CD4-positive, alpha-beta T cell (primary cell): ENCODE data around the gene HYAL1. TPM values are rescaled to one million over a fixed set of nuclear protein-coding genes. Genes with fewer than 3 reads are reported as not detected.

ENCODE experiments used
- ATAC-seq: fragments of 200-7000 bp; cut with Tn5 transposase; one replicate; pipeline ENCODE4 v1.10.0; 2022; ENCODE audit warnings: mild to moderate bottlenecking; ENCODE audit not compliant: poor library complexity
- CTCF ChIA-PET: fragments of 350-600 bp; sonication (Branson Sonifier 250); formaldehyde crosslinking; loops from one replicate; lab custom pipeline; 2021; ENCODE audit warnings: antibody characterized with exemption, inconsistent platforms; lab: Charles Lee
- POLR2A ChIA-PET: fragments of 350-600 bp; sonication (Branson Sonifier 250); formaldehyde crosslinking; loops from one replicate; lab custom pipeline; 2021; ENCODE audit warnings: antibody characterized with exemption, inconsistent platforms; lab: Charles Lee
- DNase-seq, 14 experiments: peaks; one replicate each; pipeline ENCODE4 v3.0.0-alpha.2; 2013 to 2020; ENCODE audit warnings: mixed read lengths in 2 of 14
- H3K27ac ChIP-seq, 2 donors: one replicate each; pipeline versions ENCODE4 v1.5.1 to v1.7.0; 2013; ENCODE audit warnings: low read length in 2 of 2, low read depth in 1 of 2, mild to moderate bottlenecking in 1 of 2
- H3K27me3 ChIP-seq, 2 experiments: 1 replicate in 1 of 2; 2 replicates in 1 of 2; pipeline versions ENCODE4 v1.6.1 to v1.7.0; 2013; ENCODE audit warnings: low read length in 2 of 2, control low read depth in 1 of 2, mild to moderate bottlenecking in 1 of 2, moderate library complexity in 1 of 2; ENCODE audit not compliant: insufficient read depth in 2 of 2, control insufficient read depth in 1 of 2
- H3K36me3 ChIP-seq: one replicate; pipeline ENCODE4 v1.6.1; 2013; ENCODE audit warnings: low read length, control low read depth; ENCODE audit not compliant: insufficient read depth
- H3K4me1 ChIP-seq: one replicate; pipeline ENCODE4 v1.6.1; 2013; ENCODE audit warnings: low read length, control low read depth; ENCODE audit not compliant: insufficient read depth
- H3K4me3 ChIP-seq: one replicate; pipeline ENCODE4 v1.5.1; 2013; ENCODE audit warnings: mild to moderate bottlenecking, low read length, moderate library complexity
- H3K9me3 ChIP-seq, 2 experiments: 1 replicate in 1 of 2; 2 replicates in 1 of 2; pipeline versions ENCODE4 v1.6.1 to v1.7.0; 2013; ENCODE audit warnings: low read length in 2 of 2, mild to moderate bottlenecking in 2 of 2, control low read depth in 1 of 2, moderate library complexity in 1 of 2; ENCODE audit not compliant: control insufficient read depth in 1 of 2, insufficient read depth in 1 of 2
- H3K27ac Mint-ChIP-seq: one replicate; pipeline ENCODE4 v1.8.0; 2020; ENCODE audit warnings: mixed read lengths
- H3K27me3 Mint-ChIP-seq: one replicate; pipeline ENCODE4 v1.8.0; 2021; ENCODE audit warnings: mixed read lengths
- H3K36me3 Mint-ChIP-seq: one replicate; pipeline ENCODE4 v1.8.0; 2021; ENCODE audit warnings: low read depth, mixed read lengths
- H3K4me1 Mint-ChIP-seq: one replicate; pipeline ENCODE4 v1.8.0; 2021; ENCODE audit warnings: low read depth, mixed read lengths
- H3K4me3 Mint-ChIP-seq: one replicate; pipeline ENCODE4 v1.8.0; 2020; ENCODE audit warnings: mild to moderate bottlenecking, mixed read lengths
- H3K9me3 Mint-ChIP-seq: one replicate; pipeline ENCODE4 v1.8.0; 2020; ENCODE audit warnings: mixed read lengths
- intact Hi-C, 2 experiments: fragments of 100-400 bp; cut with DNase I in 1 of 2; cut with micrococcal nuclease in 1 of 2; formaldehyde crosslinking; loops; one replicate each; pipeline versions ENCODE4 v1.15.1 to v1.9.0; 2023 to 2025; cut with DNase I, micrococcal nuclease
- total RNA-seq, 174 experiments: library from RNA in 2 of 174; stranded (reverse) in 2 of 174; gene quantifications; one replicate each; pipeline ENCODE4 v1.2.3 and lab custom pipeline; 2021 to 2026
- TF ChIP-seq, protein P1 (sequence below): fragments of 200-600 bp; IDR thresholded peaks from one replicate; pipeline ENCODE4 v1.8.0; 2022; ENCODE audit warnings: antibody characterized with exemption, mild to moderate bottlenecking

HYAL1 gene
- total RNA-seq, 2 experiments from 2014 or later, result 0.38 TPM; not detected in 1

DNA sequence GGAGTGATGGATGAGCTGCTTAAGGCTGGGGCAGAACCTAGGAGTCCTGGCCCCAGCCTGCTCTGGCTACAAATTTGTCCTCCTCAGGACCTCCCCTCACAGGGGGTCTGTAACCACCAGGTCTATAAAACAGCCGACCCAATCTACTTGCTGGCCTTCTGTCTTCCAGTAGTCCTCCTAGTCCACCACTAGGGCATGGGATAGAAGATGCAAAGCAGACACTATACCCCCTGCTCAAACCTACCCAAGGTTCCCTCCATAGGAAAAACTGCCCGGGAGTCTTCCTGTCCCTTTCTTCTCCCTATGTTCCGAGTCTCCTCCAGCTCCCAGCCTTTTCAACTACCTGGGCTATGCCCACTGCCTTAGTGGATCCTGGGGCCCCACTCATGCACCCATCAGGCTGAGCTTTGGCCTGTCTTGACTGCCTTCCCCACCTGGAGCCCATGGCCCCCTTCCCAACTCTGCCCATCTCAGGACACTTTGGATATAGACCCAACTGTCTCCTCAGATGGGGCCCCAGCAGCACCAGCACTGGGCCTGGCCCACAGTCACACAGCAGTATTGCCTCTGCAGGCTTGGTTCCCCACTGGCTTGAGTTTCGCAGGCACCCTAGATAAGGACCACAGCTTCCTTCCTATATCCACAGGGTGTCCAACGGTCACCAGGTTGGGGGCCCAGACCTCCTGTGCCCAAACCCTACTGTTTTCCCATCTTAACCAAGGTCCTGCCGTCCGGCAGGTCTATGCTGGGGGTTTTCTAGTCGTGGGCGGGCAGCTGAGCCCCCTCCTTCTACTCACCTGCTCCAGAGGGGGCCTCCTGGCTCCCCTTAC, 5.3 kb downstream of the HYAL1 start:
- Histone ChIP-seq H3K4me1 (peaks cover 31% of the 10 kb centered on the region), H3K9me3 (no peaks in the 10 kb centered on the region), H3K27me3 (no peaks in the 10 kb centered on the region), H3K4me3 (peak overlapping the region; percentile 82), H3K27ac (peak overlapping the region; percentile 89 to 94), H3K36me3 (no peaks in the 10 kb centered on the region)
- no peaks in the 10 kb centered on the region for H3K27me3 Mint-ChIP-seq
- H3K4me1 Mint-ChIP-seq, result peaks cover 32% of the 10 kb centered on the region
- peak overlapping the region; percentile 99 for H3K27ac Mint-ChIP-seq
- TF ChIP-seq, protein P1, sequence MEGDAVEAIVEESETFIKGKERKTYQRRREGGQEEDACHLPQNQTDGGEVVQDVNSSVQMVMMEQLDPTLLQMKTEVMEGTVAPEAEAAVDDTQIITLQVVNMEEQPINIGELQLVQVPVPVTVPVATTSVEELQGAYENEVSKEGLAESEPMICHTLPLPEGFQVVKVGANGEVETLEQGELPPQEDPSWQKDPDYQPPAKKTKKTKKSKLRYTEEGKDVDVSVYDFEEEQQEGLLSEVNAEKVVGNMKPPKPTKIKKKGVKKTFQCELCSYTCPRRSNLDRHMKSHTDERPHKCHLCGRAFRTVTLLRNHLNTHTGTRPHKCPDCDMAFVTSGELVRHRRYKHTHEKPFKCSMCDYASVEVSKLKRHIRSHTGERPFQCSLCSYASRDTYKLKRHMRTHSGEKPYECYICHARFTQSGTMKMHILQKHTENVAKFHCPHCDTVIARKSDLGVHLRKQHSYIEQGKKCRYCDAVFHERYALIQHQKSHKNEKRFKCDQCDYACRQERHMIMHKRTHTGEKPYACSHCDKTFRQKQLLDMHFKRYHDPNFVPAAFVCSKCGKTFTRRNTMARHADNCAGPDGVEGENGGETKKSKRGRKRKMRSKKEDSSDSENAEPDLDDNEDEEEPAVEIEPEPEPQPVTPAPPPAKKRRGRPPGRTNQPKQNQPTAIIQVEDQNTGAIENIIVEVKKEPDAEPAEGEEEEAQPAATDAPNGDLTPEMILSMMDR, result no peak
- no peak for ATAC-seq
- ChIA-PET CTCF (interaction anchor here (0.8 to 2.9 kb wide), 8 partner anchors 23 to 104 kb away, joined by 3 to 18 read pairs (median 6); no protein-coding TSS in a partner anchor), POLR2A (interaction anchor here (1.2 to 3.4 kb wide), 12 partner anchors 14 to 103 kb away, joined by 4 to 54 read pairs (median 10); partner anchors contain the start of genes CYB561D2, GNAI2, NPRL2 and RASSF1)
- intact Hi-C loops, result loop anchor here (1.0 to 5.0 kb wide), 6 partner anchors 23 to 886 kb away; partner anchors contain the start of genes GNAI2 (in 1 of the 2), RHOA (in 1 of the 2), TCTA (in 1 of the 2) and TMEM115 (in 1 of the 2)
- H3K4me3 Mint-ChIP-seq, result peak overlapping the region; percentile 99
- H3K36me3 Mint-ChIP-seq, result peaks cover 7% of the 10 kb centered on the region
- DNase-seq, result peak in 1 of 14 experiments; percentile 24
- no peaks in the 10 kb centered on the region for H3K9me3 Mint-ChIP-seq

DNA sequence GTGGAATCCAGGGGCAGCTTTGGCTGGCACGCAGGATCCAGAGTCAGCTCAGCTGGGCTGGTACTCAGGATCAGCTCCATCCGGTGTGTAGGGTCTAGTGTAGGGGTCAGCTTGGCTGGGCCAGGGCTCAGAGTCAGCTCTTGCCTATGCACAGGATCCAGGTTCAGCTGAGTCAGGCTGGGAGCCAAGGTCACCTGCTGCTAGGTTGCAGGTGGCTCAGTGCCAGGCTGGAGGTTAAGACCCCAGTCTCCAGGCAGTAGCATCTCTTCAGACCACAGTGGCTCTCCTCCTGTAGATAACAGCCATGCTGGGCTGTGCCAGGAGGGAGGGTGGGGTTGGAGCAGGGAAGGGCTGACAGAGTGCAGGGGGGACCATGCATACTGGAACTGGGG, 6.0 kb downstream of the HYAL1 start:
- POLR2A ChIA-PET, result interaction anchor here (2.9 to 3.4 kb wide), 2 partner anchors 23 to 54 kb away, joined by 25 to 42 read pairs; partner anchors contain the start of genes CYB561D2 and NPRL2
- no peaks in the 10 kb centered on the region for H3K9me3 ChIP-seq
- Mint-ChIP-seq H3K27ac (peak overlapping the region; percentile 99), H3K4me3 (peak overlapping the region; percentile 99), H3K27me3 (no peaks in the 10 kb centered on the region), H3K36me3 (peaks cover 9% of the 10 kb centered on the region), H3K9me3 (no peaks in the 10 kb centered on the region), H3K4me1 (peaks cover 39% of the 10 kb centered on the region)
- H3K27me3 ChIP-seq, result no peaks in the 10 kb centered on the region
- H3K27ac ChIP-seq, result no peak overlapping the region
- ATAC-seq, result no peak
- no peak overlapping the region for H3K4me3 ChIP-seq
- TF ChIP-seq, protein P1, result no peak
- DNase-seq, result no peak
- peaks cover 38% of the 10 kb centered on the region for H3K4me1 ChIP-seq
- CTCF ChIA-PET, result interaction anchor here (2.5 kb wide), 1 partner anchor 103 kb away, joined by 10 read pairs; no protein-coding TSS in a partner anchor
- H3K36me3 ChIP-seq, result no peaks in the 10 kb centered on the region
- intact Hi-C loops, result loop anchor here (5.0 kb wide), 2 partner anchors 40 to 885 kb away; partner anchors contain the start of genes RHOA (in 1 of the 2) and TCTA (in 1 of the 2)

DNA sequence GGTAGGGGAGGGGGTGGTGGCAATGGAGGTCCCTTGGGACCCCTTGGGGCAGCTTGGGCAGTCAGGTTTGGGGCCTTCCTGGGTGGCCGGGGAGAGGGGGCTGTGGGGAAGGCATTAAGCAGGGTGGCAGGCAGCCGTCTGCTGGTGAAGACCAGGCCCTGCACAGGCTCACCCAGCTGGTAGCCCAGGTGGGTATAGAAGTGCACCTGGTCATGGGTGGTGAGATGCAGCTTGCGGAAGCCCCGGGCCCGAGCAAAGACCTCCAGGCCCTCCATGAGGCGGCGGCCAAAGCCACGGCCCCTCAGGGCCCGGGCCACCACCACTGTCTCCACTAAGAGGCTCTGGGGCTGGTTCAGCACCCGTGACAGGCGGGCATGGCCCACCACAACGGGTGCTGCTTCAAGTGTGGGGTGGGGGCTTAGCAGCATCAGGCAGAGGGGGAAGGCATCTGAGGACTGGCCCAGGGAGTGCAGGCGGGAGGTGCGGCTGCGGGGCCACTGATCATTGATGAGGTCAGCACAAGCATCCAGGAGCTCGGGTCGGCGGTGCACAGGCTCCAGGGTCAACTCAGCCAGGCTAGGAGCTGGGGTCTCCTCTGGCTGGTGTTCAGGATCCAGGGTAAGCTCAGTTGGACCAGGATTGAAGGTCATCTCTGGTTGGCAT, 6.5 kb downstream of the HYAL1 start:
- Mint-ChIP-seq H3K9me3 (no peaks in the 10 kb centered on the region), H3K4me1 (peaks cover 43% of the 10 kb centered on the region), H3K4me3 (peak overlapping the region; percentile 83), H3K27ac (peak overlapping the region; percentile 99), H3K36me3 (peaks cover 12% of the 10 kb centered on the region), H3K27me3 (no peaks in the 10 kb centered on the region)
- no peak overlapping the region for H3K27ac ChIP-seq
- H3K4me3 ChIP-seq, result no peak overlapping the region
- ChIA-PET CTCF (no interaction called here), POLR2A (interaction anchor here (1.2 to 3.4 kb wide), 2 partner anchors 40 to 54 kb away, joined by 6 to 42 read pairs; partner anchors contain the start of genes CYB561D2 and NPRL2)
- ATAC-seq, result no peak
- DNase-seq, result peak in 1 of 14 experiments; percentile 42
- H3K36me3 ChIP-seq, result no peaks in the 10 kb centered on the region
- no peaks in the 10 kb centered on the region for H3K27me3 ChIP-seq
- TF ChIP-seq, protein P1, result no peak
- H3K9me3 ChIP-seq, result no peaks in the 10 kb centered on the region
- H3K4me1 ChIP-seq, result peaks cover 39% of the 10 kb centered on the region
- intact Hi-C loops, result loop anchor here (5.0 kb wide), 2 partner anchors 40 to 885 kb away; partner anchors contain the start of genes RHOA (in 1 of the 2) and TCTA (in 1 of the 2)
